LNCAP (cell line): ENCODE data around the gene SLC9C2.

Experiments used
- TF ChIP-seq, protein P1 (sequence below): fragments of 450-650 bp; IDR thresholded peaks from 2 replicates; pipeline ENCODE4 v1.5.1; 2017; ENCODE audit warnings: mild to moderate bottlenecking

The SLC9C2 gene

DNA sequence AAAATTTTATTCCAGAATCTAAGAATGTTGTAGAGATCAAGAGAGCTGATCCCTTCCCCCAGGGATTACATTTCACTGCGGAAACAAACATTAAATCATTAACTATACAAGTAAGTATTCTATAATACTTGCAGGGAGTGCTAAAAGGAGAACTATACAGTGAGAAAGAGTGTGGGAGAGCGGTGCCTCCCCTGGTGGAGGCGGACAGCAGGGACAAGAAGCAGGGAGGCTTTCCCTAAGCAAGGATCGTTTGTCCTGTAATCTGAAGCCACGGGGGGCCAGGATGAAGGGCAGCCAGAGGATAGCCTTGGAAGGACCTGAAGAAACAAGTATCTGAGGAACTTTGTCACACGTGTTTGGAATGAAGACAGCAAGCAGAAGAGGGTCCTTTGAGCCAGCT lies 40.1 kb downstream of the SLC9C2 start:
- TF ChIP-seq, protein P1, sequence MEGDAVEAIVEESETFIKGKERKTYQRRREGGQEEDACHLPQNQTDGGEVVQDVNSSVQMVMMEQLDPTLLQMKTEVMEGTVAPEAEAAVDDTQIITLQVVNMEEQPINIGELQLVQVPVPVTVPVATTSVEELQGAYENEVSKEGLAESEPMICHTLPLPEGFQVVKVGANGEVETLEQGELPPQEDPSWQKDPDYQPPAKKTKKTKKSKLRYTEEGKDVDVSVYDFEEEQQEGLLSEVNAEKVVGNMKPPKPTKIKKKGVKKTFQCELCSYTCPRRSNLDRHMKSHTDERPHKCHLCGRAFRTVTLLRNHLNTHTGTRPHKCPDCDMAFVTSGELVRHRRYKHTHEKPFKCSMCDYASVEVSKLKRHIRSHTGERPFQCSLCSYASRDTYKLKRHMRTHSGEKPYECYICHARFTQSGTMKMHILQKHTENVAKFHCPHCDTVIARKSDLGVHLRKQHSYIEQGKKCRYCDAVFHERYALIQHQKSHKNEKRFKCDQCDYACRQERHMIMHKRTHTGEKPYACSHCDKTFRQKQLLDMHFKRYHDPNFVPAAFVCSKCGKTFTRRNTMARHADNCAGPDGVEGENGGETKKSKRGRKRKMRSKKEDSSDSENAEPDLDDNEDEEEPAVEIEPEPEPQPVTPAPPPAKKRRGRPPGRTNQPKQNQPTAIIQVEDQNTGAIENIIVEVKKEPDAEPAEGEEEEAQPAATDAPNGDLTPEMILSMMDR: no peak

DNA sequence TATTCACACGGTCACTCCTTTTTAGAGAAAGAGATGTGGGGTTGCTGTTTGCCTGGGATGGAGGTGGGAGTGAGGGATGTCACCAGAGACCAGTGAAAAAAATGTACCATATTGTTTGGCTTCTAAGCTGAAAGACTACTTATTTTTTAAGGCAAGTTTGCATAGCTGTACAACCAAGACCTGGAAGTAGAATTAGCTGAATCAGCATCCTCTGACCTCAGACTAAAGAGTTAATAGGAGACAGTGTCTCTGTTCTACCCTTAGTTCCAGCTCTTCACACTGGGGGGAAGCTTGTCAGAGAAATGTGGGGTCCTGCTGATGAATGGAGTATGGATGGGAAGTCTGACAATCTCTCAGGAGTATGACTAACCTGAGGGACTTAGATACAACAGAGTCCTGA lies 41.6 kb downstream of the SLC9C2 start:
- TF ChIP-seq, protein P1: no peak

GRCh38 chr1:173560285-173560880 lies 42.5 kb downstream of the SLC9C2 start:
- TF ChIP-seq, protein P1: no peak

DNA sequence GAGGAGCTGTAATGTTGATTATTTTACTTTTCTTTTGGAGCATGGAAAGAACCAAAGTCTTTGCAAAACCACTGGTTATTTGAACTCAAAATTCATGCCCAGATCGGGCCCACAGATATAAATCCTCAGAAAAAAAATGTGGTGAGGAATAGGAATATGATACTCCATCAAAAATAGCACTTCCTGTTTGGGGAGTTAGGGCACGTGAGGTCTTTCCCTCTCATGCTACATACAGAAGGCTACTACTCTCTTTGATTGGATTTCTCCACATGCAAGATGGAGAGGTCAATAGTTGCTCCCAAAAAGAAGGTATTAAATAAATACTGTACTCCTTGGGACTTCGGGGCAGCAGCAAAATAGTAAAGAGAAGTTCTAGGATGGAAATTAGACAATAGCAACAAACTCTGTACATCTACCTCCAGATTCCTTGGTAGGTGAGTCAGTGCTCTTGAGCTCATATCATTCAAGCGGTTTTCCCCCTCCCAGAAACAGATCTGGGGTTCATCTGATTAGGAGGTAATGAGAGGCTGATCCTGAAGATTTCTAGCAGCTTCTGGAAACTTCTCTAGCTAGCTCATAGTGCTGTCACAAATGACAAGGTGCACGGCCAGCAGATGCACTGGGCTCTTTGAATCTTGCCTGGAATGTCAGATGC lies 47.1 kb downstream of the SLC9C2 start:
- TF ChIP-seq, protein P1: no peak

GRCh38 chr1:173554541-173555250 lies 48.2 kb downstream of the SLC9C2 start:
- TF ChIP-seq, protein P1: no peak

- TF ChIP-seq, protein P1: no peak
Measured at GRCh38 chr1:173554089-173554488, 48.8 kb downstream of the SLC9C2 start.

GRCh38 chr1:173553312-173553711 lies 49.6 kb downstream of the SLC9C2 start:
- TF ChIP-seq, protein P1: no peak
